HG02938 (cell line): ENCODE measurements around the gene SULT6B1.
"Not testable (repeated sequence)": the region's sequence is repeated elsewhere in the genome, so short reads cannot be mapped to it uniquely, and the experiment has no call there.

ENCODE experiments used
- ATAC-seq: cut with Tn5 transposase; IDR thresholded peaks from one replicate; pipeline ENCODE4 v1.9.1; 2021; ENCODE audit warnings: mild to moderate bottlenecking, moderate library complexity; ENCODE audit not compliant: unreplicated experiment

Gene SULT6B1, protein sequence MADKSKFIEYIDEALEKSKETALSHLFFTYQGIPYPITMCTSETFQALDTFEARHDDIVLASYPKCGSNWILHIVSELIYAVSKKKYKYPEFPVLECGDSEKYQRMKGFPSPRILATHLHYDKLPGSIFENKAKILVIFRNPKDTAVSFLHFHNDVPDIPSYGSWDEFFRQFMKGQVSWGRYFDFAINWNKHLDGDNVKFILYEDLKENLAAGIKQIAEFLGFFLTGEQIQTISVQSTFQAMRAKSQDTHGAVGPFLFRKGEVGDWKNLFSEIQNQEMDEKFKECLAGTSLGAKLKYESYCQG

DNA sequence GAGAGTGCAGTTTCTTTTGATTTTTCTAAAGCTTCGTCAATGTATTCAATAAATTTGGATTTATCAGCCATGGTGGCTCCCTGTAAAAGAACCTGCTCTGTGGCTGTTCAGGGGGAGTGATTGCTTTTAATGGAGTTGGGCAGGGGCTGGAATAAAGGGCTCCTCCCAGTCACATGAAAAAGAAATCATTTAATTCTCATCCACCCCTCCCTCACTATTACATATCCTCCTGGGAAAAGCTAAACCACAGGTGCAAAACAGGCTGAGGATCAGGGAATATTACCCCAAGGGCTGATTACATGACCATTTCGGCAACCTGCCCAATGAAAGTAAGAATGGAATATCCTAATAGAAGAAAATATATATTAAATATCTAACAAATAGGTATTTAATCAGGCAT, at the start of gene SULT6B1:
Gene SULT6B1 (minus strand): TSS at position 101 of the 400 bp plus-strand sequence. CDS start 30 bp downstream, at position 71.
- ATAC-seq = no peak

GRCh38 chr2:37232131-37232933, 43.9 kb upstream of the SULT6B1 start:
- peak; percentile 19 for ATAC-seq

DNA sequence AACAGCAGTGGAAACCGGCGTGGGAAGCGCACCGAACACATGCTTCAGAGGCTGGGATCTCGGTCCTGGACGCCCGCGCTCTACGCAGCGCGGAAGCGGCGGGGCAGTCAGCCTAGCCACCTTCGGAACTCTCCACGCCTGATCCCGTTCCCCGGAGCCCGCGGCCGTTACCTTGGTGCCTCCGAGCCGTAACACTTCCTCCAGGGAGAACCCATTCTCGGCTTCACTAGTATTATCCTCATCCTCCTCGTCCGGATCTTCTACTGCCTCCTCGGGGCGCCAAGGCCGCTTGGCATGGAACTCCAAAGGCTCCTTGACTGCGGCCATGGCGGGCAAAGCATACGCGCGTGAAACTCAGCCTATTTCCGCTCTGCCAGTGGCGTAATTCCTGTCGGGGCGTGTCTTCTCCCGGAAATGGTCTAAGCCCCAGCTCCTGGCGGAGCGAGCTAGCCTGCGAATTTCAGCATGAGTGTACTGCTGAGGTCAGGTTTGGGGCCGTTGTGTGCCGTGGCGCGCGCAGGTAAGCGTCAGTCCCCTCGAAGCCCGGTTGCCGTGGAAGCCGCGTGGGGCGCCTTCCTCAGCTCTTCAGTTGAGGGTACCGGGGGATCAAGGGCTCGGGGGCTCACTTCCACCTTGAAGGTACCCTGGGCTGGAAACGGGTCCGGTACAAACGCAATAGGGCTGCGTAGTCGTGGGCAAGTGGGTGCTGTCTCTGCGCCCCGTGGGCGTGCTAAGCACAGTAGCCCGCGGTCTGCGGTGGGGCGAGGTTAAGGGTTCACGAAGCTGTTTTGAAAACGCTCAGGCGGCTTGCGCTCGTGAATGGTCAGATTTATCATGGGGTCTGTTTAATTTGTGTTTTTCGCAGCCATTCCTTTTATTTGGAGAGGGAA, 43.0 kb upstream of the SULT6B1 start, which contains the start of the genes CEBPZ and NDUFAF7:
Gene CEBPZ (minus strand): TSS at position 356 of the 890 bp plus-strand sequence. CDS start 29 bp downstream, at position 327.
Gene NDUFAF7 (plus strand): TSS at position 418 of the 890 bp plus-strand sequence. CDS start 48 bp downstream, at position 466.
- ATAC-seq = peak; percentile 91

DNA sequence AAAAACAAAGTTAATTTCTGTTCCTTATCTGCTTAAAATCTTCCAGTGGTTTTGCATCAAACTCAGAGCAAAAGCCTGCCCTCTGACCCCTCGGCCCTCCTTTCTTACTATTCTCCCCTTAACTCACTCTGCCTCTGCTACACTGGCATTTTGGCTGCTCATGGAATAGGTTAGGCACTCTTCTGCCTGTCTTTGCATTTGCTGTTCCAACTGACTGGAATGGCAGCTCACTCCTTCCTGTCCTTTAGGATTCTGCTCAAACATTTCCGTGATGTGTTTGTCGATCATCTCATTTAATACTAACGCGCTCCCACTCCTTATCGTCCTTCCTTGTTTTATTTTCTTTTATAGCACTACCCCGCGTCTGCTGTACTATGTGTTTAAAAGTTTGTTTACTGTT, 42.1 kb upstream of the SULT6B1 start:
- no peak for ATAC-seq

DNA sequence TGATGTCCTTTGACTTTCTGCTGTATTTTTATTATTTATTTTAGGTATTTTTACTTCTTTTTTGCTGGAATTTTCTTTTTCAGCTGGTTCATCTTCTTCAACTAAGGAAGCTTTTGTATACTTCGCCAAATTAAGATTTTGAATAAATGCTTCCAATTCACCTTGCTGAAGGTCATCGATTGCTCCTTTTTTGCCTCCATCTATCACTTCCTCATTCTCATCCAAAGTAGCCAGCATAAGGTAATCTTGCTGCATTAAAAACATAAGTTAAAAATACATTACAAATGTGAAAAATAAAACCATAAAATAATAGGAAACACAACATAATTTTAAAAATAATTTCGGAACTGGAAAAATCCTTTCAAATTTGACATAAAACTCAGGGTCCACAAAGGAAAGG, 40.3 kb upstream of the SULT6B1 start:
- ATAC-seq = no peak

DNA sequence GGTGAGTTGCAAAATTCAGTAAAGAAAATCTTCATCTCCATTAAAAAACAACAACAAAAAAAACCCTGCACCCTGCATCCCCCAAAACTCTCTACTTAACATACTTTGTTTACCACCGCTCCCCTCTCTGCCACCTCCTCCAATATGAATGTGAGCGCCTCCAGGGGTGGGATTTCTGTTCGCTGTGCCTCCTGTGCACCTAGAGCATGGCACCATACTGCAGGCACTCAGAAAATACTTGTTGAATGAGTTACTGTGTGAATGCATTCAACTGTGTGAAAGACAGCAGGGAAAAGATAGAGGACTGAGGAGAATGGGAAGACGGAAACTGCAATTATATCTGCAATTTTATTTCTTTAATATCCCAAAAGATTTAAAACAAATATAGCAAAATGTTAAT, 38.4 kb upstream of the SULT6B1 start:
- no peak for ATAC-seq

- not testable (repeated sequence) for ATAC-seq
These were observed 36.7 kb upstream of the SULT6B1 start for GRCh38 chr2:37225129-37225528.

GRCh38 chr2:37224063-37224462, 35.6 kb upstream of the SULT6B1 start:
- ATAC-seq = no peak

GRCh38 chr2:37223131-37223530, 34.7 kb upstream of the SULT6B1 start:
- ATAC-seq = no peak

DNA sequence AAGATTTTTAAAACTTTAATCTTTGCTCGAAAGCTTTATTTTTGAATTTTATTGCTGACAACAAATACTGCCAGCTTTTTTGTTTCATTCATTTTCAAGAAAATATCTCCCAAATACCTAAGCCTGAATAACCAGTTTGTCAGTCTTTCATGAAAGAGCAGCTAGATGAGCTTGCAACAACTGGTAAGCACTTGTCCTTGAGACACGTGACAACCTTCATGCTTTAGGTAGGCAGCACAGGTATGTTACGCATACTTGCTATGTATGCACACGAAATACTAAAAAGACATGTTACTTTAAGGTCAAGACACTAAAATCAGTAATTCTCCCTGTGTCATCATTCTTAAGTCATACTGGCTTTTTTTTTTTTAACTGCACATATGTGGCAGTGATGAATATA, 30.6 kb upstream of the SULT6B1 start:
- ATAC-seq = no peak

DNA sequence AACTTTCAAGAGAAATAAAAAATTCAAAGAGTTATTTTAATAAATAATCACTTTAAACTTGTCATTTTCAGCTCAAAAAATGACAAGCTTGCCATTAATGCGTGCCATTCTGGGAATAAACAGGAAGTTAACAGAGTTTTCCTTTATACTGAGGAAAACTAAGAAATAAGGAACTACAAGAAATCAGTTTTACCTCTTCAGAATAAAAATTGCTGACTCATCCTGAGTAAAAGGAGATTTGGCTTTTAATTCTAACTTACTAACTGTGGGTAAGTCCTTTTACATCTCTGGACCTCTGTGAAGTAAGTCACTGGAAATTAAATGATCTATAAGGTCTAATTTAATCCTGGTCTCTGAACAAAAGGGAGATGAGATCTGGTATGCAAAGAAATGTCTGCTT, 26.8 kb upstream of the SULT6B1 start:
- ATAC-seq = no peak

DNA sequence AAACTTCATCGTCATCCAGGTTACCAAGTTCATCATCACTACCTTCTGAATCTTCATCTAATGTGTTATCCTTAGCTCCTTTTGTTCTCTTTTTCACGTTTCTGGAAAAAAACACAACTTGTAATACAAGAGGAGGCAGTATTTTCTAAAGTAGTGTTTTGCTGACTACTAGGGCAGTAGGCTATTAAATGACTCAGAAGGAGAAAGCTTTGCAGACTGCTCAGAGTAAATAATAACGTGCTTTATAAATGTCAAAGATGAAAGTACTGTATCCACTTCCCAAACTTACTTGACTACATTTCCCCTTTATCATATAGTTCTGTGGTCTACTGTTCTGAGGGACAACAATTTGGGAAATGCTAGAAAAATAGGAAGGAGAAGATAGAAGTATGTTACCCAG, 23.5 kb upstream of the SULT6B1 start:
- no peak for ATAC-seq

GRCh38 chr2:37211212-37211611, 22.7 kb upstream of the SULT6B1 start:
- ATAC-seq = no peak

GRCh38 chr2:37206760-37207159, 18.3 kb upstream of the SULT6B1 start:
- not testable (repeated sequence) for ATAC-seq

DNA sequence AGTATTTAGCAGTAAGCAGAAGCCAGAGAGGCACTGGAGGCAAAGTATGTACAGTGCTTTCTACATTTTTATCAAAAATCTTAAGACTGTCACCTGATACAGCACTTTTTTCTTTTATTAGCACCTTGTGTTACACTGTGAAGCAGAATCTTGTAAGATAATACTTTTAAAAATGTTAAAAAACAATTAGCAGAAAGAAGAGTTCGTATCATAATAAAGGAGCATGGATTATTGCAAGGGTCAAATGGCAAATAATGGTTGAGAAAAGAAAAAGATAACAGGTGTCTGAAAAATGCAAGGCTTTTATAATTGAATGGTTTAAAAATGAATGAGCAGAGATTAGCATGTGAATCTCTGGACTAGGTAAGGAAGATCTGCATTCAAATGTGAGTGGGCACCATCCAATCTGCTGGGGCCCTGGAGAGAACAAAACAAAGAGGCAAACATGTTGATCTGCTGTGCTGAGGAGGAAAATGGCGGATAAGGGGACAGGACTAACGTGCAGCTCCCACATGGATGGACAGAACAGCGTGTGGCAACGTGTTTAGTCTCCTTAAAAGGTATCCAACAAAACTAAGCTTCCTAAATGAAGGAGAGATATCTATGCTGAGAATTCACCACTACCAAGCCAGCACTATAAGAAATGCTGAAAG, 17.3 kb upstream of the SULT6B1 start:
- no peak for ATAC-seq

GRCh38 chr2:37205071-37205661, 16.7 kb upstream of the SULT6B1 start:
- ATAC-seq = not testable (repeated sequence)

DNA sequence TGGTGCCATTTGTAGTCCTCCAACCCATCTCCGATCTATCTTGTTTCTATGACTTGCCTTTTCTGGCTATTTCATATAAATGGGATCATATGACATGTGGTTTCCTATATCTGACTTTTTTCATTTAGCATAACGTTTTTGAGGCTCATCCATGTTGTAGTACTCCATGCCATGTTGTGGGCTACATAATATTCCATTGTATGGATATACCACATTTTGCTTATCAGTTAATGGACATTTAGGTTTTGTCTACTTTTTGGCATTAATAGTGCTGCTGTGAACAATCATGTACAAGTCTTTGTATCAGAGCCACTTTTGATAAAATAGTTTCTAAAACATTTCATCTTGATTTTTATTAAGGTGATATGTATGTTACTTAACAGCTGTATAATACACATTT, 15.2 kb upstream of the SULT6B1 start:
- ATAC-seq = no peak

GRCh38 chr2:37201766-37202165, 13.3 kb upstream of the SULT6B1 start:
- ATAC-seq = no peak

DNA sequence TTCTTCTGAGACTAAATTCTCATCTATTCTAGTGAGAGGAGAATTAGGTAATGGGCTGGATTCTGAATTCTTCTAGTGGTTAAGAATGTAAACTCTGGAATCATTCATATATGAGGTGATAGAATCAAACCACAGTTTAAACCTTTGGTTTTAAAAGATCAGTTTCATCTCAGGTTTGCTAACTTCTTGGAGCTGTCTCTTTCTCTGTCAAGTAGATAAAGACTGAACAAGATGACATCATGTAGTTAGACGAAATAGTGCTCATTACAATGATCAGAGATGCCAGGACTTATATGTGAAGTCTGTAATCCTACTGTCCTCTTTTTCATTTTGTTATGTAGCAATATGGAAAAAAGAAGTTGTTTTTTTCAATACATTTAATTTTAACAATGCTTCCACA, 12.7 kb upstream of the SULT6B1 start:
- ATAC-seq = no peak

DNA sequence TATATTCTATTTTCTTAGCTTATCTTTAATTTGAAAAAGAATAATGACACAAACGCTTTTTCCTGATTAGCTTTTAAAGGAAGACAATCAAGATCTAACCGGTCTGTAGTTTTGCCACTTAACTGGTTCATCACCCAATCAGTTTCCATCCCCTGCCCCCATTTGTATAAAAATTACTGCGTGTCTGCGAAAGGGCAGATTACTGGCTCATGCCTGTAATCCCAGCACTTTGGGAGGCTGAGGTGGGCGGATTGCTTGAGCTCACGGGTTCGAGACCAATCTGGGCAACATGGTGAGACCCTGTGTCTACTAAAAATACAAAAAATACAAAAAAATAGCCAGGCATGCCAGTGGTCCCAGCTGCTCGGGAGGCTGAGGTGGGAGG, 10.2 kb upstream of the SULT6B1 start:
- no peak for ATAC-seq
